BLaER1 treated with 17β-estradiol and CSF1 and Interleukin-3, amounts not matched to agents 10 nM and 100 nM (cell line): ENCODE measurements around the gene LYZL2.
A peak's percentile ranks its signal among the peaks of the same experiment; 100 is the strongest.
"Not testable (repeated sequence)": the region's sequence is repeated elsewhere in the genome, so short reads cannot be mapped to it uniquely, and the experiment has no call there.

Experiments
- H3K27ac ChIP-seq, 11 experiments: shearing (Covaris generic); formaldehyde crosslinking; 2 replicates each; pipeline ENCODE4 v1.8.1; 2022
- H3K27me3 ChIP-seq, 11 experiments: shearing (Covaris generic); formaldehyde crosslinking; 2 replicates each; pipeline ENCODE4 v1.8.1; 2022
- H3K36me3 ChIP-seq, 11 experiments: shearing (Covaris generic); formaldehyde crosslinking; 2 replicates each; pipeline ENCODE4 v1.8.1; 2022
- H3K4me1 ChIP-seq, 10 experiments: shearing (Covaris generic); formaldehyde crosslinking; 2 replicates each; pipeline ENCODE4 v1.8.1; 2022
- H3K4me2 ChIP-seq, 11 experiments: shearing (Covaris generic); formaldehyde crosslinking; 2 replicates each; pipeline ENCODE4 v1.8.1; 2022
- H3K4me3 ChIP-seq, 10 experiments: shearing (Covaris generic); formaldehyde crosslinking; 2 replicates each; pipeline ENCODE4 v1.8.1; 2022
- H3K9ac ChIP-seq, 11 experiments: shearing (Covaris generic); formaldehyde crosslinking; 2 replicates each; pipeline ENCODE4 v1.8.1; 2022
- H3K9me3 ChIP-seq, 11 experiments: shearing (Covaris generic); formaldehyde crosslinking; replicated peaks in 1 of 11; 2 replicates each; pipeline ENCODE4 v1.8.1; 2022
- H4K20me1 ChIP-seq, 11 experiments: shearing (Covaris generic); formaldehyde crosslinking; 2 replicates each; pipeline ENCODE4 v1.8.1; 2022
- Cebpa-rat ChIP-seq, 11 experiments: shearing (Covaris generic); IDR thresholded peaks; 2 replicates each; pipeline ENCODE4 v1.8.1; 2022

The LYZL2 gene

DNA sequence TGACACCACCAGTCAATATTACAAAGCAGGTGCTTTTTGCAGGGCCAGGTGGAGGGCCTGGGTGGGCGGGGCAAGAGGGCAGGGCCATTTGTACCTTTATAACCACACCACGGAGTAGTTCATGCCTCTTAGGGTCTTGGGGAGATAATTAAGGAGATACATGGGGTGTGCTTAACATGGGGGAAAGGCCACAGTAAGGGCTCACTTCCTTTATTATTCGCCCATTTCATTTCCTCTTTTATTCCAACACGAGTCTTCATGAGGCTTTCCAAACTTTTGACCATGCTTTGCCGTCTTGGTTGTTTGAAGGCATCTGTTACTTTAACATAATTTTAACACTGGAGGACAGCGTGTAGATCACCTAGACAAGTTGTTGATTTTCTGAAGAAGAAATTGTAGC is 33.3 kb upstream of the LYZL2 start:
- Histone ChIP-seq H3K4me2 (peak overlapping the region in 5 of 11 experiments; percentile 4 to 51 (median 39); a peak in 7 of 22 replicates), H3K4me3 (no peak overlapping the region), H4K20me1 (no peaks in the 10 kb centered on the region), H3K27me3 (no peaks in the 10 kb centered on the region), H3K9ac (no peak overlapping the region), H3K9me3 (no peaks in the 10 kb centered on the region), H3K27ac (no peak overlapping the region), H3K36me3 (no peaks in the 10 kb centered on the region), H3K4me1 (peaks cover 0 to 16% (median 4%) of the 10 kb centered on the region in 10 experiments; a peak in 9 of 20 replicates)
- no peak for TF ChIP-seq Cebpa-rat (IDR thresholded peaks at IDR 0.05)

DNA sequence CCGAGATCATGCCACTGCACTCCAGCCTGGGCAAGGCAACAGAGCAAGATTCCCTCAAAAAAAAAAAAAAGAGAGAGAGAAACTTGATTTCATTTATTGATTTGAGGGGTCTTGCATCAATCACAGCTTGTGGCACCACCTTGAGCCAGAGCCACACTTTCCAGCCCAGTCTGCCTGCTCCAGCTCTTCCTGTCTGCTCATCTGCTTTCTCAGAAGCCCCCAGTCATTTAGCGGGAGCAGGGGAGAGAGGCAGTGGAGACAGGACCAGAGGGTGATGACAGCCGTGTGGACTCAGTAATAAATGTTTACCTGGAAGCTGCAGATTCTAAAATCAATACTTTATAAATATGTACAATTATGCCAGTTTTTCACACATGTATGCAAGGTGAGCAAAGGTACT is 30.8 kb upstream of the LYZL2 start:
- peaks cover 0 to 20% (median 7%) of the 10 kb centered on the region in 10 experiments; a peak in 10 of 20 replicates for H3K4me1 ChIP-seq
- not testable (repeated sequence) for H3K4me3 ChIP-seq, H3K27me3 ChIP-seq, H3K27ac ChIP-seq, H3K36me3 ChIP-seq, H3K4me2 ChIP-seq, H3K9ac ChIP-seq, H4K20me1 ChIP-seq, H3K9me3 ChIP-seq

DNA sequence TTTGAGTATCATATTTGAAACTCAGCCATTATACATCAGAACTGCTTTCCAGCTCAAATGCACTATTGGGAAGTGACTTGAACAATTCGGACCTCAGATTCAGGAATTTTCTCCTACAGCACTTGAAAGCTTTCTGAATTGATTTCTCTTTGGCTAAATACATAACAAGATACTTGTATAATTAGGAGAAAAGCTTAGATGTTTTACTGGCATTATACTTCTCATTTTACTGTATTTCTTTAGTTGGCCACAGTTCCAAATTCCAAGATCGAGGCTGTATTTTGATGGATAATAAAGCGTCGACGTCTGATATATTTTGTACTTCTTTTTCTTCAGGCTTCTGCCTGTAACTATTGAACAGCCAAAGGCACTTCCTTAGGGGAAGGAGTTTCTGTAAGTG is 26.7 kb upstream of the LYZL2 start:
- no peak for TF ChIP-seq Cebpa-rat (IDR thresholded peaks at IDR 0.05)
- Histone ChIP-seq H3K4me1 (peaks cover 0 to 6% (median 1%) of the 10 kb centered on the region in 10 experiments; a peak in 6 of 20 replicates), H3K9me3 (no peaks in the 10 kb centered on the region), H3K36me3 (no peaks in the 10 kb centered on the region), H3K4me3 (no peak overlapping the region), H3K9ac (no peak overlapping the region), H3K27me3 (no peaks in the 10 kb centered on the region), H4K20me1 (no peaks in the 10 kb centered on the region), H3K4me2 (no peak overlapping the region), H3K27ac (no peak overlapping the region)

DNA sequence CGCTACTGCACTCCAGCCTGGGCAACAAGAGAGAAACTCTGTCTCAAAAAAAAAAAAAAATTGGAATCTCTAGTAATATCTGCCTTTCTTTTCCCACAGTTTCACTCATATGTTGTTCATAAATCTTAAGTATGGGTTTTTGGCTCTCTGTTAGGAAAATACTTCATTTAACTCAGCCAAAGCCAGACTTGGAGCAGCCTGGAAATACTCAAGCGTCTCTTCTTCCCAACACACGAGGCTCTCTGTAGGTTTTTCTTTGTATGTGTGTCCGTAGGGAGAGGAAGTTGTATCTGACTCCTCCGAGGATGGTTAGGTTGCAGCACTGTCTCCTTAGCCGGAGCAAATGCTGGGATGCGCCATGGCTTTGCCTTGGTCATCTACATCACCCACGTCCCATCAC is 25.4 kb upstream of the LYZL2 start:
- not testable (repeated sequence) for H4K20me1 ChIP-seq, H3K4me3 ChIP-seq, H3K36me3 ChIP-seq, H3K9ac ChIP-seq, H3K27me3 ChIP-seq, H3K4me1 ChIP-seq, H3K4me2 ChIP-seq, H3K27ac ChIP-seq, H3K9me3 ChIP-seq

DNA sequence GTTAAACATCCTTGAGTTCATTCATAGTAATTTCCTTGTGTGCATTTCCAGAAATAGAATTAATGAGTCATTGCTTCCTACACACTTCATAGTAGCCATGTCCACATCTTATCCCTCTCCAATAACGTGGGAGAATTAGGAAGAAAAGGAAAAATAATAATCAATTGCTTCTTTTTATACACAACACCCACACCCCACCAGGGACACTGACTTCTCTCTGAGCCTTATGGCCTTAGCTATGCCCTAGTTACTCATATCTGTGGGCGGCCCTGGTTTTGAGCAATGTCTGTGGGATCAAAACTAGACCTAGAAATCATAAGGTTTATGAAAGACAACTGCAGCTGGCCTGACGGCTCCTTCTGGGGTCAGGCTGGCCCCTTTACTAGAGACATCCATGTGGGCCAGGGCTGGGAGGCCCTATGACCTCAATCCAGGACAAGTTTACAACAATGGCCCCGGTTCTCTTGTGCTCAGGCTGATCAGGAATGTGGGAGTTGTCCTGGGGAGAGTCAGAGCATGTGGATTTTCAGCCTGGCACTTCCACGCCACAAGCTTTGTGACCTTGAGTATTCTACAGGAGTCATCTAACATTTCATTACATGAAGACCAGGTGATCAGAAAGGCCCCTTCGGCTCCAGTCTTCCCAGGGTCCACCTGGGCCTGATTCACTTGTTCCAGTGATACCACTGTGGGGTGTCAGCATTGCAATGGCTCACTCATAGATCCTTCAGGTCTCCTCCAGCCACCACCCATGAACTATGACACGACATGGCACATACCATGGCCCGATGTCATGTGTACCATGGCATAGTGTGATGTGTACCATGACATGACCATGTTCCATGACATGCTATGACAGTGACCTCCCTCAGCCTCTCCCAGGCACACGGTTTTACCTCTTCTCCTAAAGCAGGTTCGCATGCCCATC is 22.2 kb upstream of the LYZL2 start:
- not testable (repeated sequence) for H3K27me3 ChIP-seq, H3K36me3 ChIP-seq, H3K9me3 ChIP-seq, H3K4me1 ChIP-seq, H4K20me1 ChIP-seq, H3K9ac ChIP-seq, H3K4me3 ChIP-seq, H3K27ac ChIP-seq
- H3K4me2 ChIP-seq: peak overlapping the region in 2 of 11 experiments; percentile 32 to 37; a peak in 3 of 22 replicates

DNA sequence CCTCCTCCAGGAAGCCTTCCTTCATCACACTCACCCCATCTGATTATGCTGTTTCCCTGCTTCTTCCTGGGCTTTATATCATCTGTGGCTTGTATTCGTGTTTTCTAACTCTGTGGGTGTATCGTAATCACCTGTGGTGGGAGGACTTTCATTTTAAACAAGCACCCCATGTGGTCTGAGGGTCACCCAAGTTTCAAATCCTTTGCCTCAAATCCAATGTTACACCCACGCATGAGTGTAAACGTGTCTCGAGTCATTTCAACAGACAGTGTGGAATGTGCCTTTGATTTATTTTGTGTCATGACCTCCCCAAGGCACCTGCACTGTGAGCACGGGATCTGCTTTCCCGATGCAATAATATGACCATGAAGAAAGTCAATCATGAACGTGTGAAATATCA is 17.5 kb upstream of the LYZL2 start:
- no peak overlapping the region for H3K9ac ChIP-seq
- H3K4me1 ChIP-seq: peaks cover 0 to 9% (median 0%) of the 10 kb centered on the region in 10 experiments; a peak in 4 of 20 replicates
- H3K36me3 ChIP-seq: no peaks in the 10 kb centered on the region
- H3K27me3 ChIP-seq: no peaks in the 10 kb centered on the region
- H3K4me3 ChIP-seq: no peak overlapping the region
- TF ChIP-seq Cebpa-rat (IDR thresholded peaks at IDR 0.05): no peak
- H3K9me3 ChIP-seq: no peaks in the 10 kb centered on the region
- H3K4me2 ChIP-seq: no peak overlapping the region
- H3K27ac ChIP-seq: no peak overlapping the region
- no peaks in the 10 kb centered on the region for H4K20me1 ChIP-seq

DNA sequence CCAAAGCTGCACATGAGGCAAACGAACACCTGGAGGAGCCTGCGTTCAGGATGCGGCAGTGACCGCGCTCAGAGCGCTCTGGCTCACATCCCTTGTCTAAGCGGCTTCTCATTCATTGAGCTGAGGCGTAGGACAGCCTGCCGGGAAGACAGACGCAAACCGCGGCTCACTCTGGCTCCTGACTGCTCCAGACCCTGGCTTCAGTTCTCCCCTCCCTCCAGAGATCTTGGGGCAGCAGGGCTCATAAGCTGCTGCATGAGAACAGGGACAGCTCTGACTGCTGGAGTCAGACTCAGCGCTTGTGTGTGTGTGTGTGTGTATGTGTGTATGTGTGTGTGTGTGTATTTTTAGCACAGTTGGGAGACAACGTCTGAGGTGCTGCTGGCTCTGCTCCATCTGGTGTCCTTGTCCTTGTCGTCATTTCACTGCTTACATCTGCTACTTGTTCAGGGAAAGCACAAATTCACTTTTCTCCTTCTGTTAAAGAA is 15.8 kb upstream of the LYZL2 start:
- Histone ChIP-seq H3K27me3 (no peaks in the 10 kb centered on the region), H3K27ac (no peak overlapping the region), H3K4me1 (no peaks in the 10 kb centered on the region), H4K20me1 (no peaks in the 10 kb centered on the region), H3K9ac (no peak overlapping the region), H3K4me2 (no peak overlapping the region), H3K9me3 (no peaks in the 10 kb centered on the region), H3K4me3 (no peak overlapping the region), H3K36me3 (no peaks in the 10 kb centered on the region)
- TF ChIP-seq Cebpa-rat (IDR thresholded peaks at IDR 0.05): no peak

DNA sequence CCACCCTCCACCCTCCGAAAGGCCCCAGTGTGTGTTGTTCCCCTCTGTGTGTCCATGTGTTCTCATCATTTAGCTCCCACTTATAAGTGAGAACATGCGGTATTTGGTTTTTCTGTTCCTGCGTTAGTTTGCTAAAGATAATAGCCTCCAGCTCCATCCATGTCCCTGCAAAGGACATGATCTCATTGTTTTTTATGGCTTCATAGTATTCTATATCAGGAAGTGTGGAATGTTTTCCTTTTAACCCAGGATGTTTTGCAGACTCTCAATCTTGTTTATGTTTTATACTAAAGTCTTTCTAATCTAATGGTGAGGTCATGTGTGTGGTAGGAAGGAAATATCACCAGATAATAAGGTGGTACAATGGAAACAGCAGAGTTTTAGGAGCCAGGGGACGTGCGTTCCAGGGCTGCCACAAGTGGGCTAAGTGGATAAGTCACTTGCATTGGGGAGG is 14.9 kb upstream of the LYZL2 start:
- H3K27ac ChIP-seq, H3K9ac ChIP-seq, H3K9me3 ChIP-seq, H4K20me1 ChIP-seq, H3K27me3 ChIP-seq, H3K4me3 ChIP-seq, H3K4me1 ChIP-seq, H3K4me2 ChIP-seq, H3K36me3 ChIP-seq: not testable (repeated sequence)

DNA sequence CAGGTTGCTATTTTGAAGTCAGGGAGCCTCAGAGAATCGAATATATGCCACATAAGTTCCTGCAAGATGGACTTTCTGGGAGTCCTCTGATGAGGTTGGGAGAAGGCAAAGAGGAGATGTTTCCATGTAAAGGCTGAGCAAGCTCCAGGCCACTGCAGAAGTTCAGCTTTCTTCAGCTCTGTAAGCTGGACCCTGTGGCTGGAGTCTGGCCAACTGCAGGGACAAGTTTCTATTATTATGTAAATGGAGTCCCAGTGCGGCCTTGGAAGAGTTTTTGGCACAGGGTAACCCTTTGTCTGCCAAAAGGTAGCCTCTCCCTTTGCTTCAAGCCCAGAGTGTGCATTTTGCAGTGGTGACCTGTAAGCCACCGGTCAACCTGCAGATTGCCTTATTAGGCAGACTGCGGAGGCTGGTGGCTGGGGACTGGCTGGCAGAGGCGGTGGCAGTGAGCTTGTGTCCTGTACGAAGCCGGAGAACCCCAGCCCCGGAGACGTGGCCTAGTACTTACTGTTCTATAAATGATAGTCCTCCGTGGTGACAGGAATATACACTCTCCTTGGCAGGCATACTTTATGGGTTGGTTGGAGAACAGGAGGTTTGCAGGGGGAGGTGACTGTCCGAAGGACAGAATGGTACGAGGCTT is 14.1 kb upstream of the LYZL2 start:
- H3K27me3 ChIP-seq, H3K36me3 ChIP-seq, H3K9me3 ChIP-seq, H3K9ac ChIP-seq, H3K27ac ChIP-seq, H3K4me2 ChIP-seq, H4K20me1 ChIP-seq, H3K4me1 ChIP-seq, H3K4me3 ChIP-seq: not testable (repeated sequence)

DNA sequence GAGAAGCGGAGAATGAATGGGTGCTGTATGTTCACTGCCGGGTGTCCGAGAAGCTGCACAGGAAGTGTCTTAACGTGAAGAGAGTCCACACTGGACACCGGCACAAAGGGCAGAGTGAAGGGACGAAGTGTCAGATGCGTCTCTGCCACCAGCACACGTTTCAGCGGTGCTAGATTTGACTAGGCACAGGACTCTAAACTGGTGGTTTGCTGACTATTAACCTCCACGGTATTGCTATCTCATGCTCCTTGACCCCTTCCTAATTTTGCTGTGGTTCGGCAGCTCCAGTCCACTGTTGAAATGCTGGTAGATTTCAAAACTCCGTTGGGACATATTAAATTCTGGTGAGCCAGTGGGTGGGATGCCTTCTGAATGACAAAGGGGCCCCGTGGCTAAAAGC is 13.3 kb upstream of the LYZL2 start:
- not testable (repeated sequence) for H3K4me1 ChIP-seq, H3K9ac ChIP-seq, H3K9me3 ChIP-seq, H3K4me2 ChIP-seq, H3K4me3 ChIP-seq, H3K27ac ChIP-seq, H3K36me3 ChIP-seq, H4K20me1 ChIP-seq, H3K27me3 ChIP-seq
